Measurements from ENCODE around the gene RBMXL3. TPM values are rescaled to one million over a fixed set of nuclear protein-coding genes. Genes with fewer than 3 reads are reported as not detected.

RBMXL3 gene
- total RNA-seq, 1 donor from 2014 or later: not detected

DNA sequence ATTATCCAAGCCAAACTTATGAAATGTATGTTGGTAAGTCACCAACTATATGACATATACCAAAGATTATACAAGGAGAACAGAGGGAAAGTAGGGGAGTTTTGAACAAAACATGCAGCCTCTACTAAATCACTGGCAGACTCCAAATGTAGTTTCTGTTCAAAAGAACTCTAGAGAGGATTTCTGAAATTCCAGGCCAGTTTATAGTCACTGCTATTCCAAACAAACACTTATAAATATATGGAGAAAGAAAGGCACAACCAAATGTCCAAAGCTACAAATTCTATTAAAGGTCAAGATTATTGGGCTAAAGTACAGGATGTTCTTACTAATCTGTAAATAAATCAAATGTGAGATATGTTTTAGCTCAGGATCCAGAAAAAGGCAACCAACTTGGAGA is 47.4 kb downstream of the RBMXL3 start:
- Mint-ChIP-seq H3K36me3 (ENCODE audit: low read depth) (no peaks in the 10 kb centered on the region), H3K9me3 (ENCODE audit: low read depth) (no peaks in the 10 kb centered on the region), H3K4me3 (ENCODE audit: unreplicated experiment) (no peak overlapping the region), H3K27me3 (ENCODE audit: low read depth) (peaks cover 4% of the 10 kb centered on the region), H3K27ac (ENCODE audit: unreplicated experiment) (no peak overlapping the region), H3K4me1 (ENCODE audit: low read depth) (peaks cover 21% of the 10 kb centered on the region)
- TF ChIP-seq, protein P1, sequence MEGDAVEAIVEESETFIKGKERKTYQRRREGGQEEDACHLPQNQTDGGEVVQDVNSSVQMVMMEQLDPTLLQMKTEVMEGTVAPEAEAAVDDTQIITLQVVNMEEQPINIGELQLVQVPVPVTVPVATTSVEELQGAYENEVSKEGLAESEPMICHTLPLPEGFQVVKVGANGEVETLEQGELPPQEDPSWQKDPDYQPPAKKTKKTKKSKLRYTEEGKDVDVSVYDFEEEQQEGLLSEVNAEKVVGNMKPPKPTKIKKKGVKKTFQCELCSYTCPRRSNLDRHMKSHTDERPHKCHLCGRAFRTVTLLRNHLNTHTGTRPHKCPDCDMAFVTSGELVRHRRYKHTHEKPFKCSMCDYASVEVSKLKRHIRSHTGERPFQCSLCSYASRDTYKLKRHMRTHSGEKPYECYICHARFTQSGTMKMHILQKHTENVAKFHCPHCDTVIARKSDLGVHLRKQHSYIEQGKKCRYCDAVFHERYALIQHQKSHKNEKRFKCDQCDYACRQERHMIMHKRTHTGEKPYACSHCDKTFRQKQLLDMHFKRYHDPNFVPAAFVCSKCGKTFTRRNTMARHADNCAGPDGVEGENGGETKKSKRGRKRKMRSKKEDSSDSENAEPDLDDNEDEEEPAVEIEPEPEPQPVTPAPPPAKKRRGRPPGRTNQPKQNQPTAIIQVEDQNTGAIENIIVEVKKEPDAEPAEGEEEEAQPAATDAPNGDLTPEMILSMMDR (IDR thresholded peaks at IDR 0.05): no peak
- DNase-seq (ENCODE audit: low spot score): no peak

DNA sequence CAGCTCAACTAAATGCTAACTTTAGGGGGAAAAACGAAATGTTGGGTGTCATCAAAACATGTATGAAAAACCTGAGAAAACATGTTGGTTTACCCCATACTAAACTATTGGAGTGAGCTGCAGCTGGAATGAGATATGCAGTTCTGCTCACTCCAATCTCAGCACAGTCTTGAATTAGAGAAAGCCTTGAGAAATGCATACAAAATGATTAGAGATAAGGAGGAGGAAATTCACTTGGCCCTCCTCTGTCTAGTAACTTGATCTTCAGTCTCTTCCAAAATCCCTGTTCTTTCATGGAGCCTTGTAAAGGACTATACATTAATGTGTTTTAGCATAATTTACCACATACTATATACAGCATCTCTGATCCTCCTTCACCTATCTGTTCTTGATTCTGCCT is 47.8 kb downstream of the RBMXL3 start:
- no peaks in the 10 kb centered on the region for H3K9me3 Mint-ChIP-seq (ENCODE audit: low read depth)

More for the DNA sequence above, 47.8 kb downstream of the RBMXL3 start:
- Mint-ChIP-seq H3K4me3 (ENCODE audit: unreplicated experiment) (no peak overlapping the region), H3K27ac (ENCODE audit: unreplicated experiment) (no peak overlapping the region), H3K4me1 (ENCODE audit: low read depth) (peaks cover 16% of the 10 kb centered on the region), H3K36me3 (ENCODE audit: low read depth) (no peaks in the 10 kb centered on the region), H3K27me3 (ENCODE audit: low read depth) (peaks cover 4% of the 10 kb centered on the region)
- TF ChIP-seq, protein P1 (IDR thresholded peaks at IDR 0.05): no peak
- DNase-seq (ENCODE audit: low spot score): no peak

Other genes starting within 250 kb of the RBMXL3 start
- gene IL13RA2, start 171.8 kb upstream of the RBMXL3 start, total RNA-seq: not detected in 3 replicates
- gene LRCH2, start 44.7 kb downstream of the RBMXL3 start, total RNA-seq: 10.5 to 11.6 TPM (median 11.1 TPM) in 3 replicates
- not detected in 3 replicates for gene LUZP4, start 100.3 kb downstream of the RBMXL3 start, total RNA-seq